ENCODE data around the gene ARL15. TPM values are rescaled to one million over a fixed set of nuclear protein-coding genes. Genes with fewer than 3 reads are reported as not detected.

Gene ARL15
- total RNA-seq, 1 donor from 2014 or later = 102 TPM

DNA sequence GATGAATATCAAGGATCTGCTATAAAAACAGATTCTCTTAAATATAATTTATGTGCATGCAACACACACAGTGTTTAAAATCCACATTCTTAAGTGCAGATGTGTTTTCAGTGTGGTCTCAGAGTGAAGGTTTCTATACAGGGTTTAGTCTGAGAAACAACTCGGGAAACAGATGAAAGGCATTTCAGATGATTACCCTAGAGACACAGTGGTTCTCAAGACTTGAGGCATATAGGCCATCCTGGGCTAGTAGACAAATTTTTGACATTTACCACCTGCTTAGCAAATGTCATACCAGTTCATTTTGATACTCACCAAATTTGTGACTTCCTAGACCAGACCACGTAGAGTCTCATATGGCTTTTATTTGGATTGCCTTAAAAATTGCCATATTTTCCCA, 216.5 kb downstream of the ARL15 start:
- peaks cover 8% of the 10 kb centered on the region for H3K4me1 Mint-ChIP-seq (ENCODE audit: unreplicated experiment)
- peaks cover 2% of the 10 kb centered on the region for H3K27me3 Mint-ChIP-seq (ENCODE audit: unreplicated experiment)
- TF ChIP-seq, protein P1, sequence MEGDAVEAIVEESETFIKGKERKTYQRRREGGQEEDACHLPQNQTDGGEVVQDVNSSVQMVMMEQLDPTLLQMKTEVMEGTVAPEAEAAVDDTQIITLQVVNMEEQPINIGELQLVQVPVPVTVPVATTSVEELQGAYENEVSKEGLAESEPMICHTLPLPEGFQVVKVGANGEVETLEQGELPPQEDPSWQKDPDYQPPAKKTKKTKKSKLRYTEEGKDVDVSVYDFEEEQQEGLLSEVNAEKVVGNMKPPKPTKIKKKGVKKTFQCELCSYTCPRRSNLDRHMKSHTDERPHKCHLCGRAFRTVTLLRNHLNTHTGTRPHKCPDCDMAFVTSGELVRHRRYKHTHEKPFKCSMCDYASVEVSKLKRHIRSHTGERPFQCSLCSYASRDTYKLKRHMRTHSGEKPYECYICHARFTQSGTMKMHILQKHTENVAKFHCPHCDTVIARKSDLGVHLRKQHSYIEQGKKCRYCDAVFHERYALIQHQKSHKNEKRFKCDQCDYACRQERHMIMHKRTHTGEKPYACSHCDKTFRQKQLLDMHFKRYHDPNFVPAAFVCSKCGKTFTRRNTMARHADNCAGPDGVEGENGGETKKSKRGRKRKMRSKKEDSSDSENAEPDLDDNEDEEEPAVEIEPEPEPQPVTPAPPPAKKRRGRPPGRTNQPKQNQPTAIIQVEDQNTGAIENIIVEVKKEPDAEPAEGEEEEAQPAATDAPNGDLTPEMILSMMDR (IDR thresholded peaks at IDR 0.05; ENCODE audit: unreplicated experiment) = no peak
- no peaks in the 10 kb centered on the region for H3K9me3 Mint-ChIP-seq (ENCODE audit: unreplicated experiment)
- H3K4me3 Mint-ChIP-seq (ENCODE audit: unreplicated experiment) = no peak overlapping the region
- peaks cover 3% of the 10 kb centered on the region for H3K36me3 Mint-ChIP-seq (ENCODE audit: low read depth, unreplicated experiment)
- H3K27ac Mint-ChIP-seq (ENCODE audit: unreplicated experiment) = no peak overlapping the region
- no peak for DNase-seq (ENCODE audit: low spot score)

DNA sequence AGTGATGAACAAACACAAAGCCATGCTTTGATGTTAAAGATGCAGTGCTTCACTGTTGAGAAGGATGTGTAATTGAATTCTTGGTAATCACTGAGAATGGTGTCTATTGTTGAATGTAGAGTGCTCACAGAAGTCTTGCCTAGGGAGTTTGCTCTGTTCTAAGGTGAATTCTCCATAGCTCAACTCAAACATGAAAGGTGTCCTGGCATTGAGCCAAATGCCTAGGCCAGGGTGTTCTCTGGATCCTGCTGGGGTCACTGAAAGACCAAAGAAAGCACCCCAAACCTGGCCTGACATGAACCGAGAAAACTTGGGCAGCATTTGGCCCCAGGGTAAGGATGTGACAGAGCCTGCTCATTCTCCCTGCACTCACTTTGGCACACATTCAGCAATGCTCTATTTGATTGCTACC, 217.3 kb downstream of the ARL15 start:
- H3K27me3 Mint-ChIP-seq (ENCODE audit: unreplicated experiment) = peaks cover 2% of the 10 kb centered on the region
- TF ChIP-seq, protein P1 (IDR thresholded peaks at IDR 0.05; ENCODE audit: unreplicated experiment) = no peak
- H3K36me3 Mint-ChIP-seq (ENCODE audit: low read depth, unreplicated experiment) = peaks cover 3% of the 10 kb centered on the region
- DNase-seq (ENCODE audit: low spot score) = no peak
- no peak overlapping the region for H3K27ac Mint-ChIP-seq (ENCODE audit: unreplicated experiment)
- H3K9me3 Mint-ChIP-seq (ENCODE audit: unreplicated experiment) = no peaks in the 10 kb centered on the region
- no peak overlapping the region for H3K4me3 Mint-ChIP-seq (ENCODE audit: unreplicated experiment)
- peaks cover 8% of the 10 kb centered on the region for H3K4me1 Mint-ChIP-seq (ENCODE audit: unreplicated experiment)

DNA sequence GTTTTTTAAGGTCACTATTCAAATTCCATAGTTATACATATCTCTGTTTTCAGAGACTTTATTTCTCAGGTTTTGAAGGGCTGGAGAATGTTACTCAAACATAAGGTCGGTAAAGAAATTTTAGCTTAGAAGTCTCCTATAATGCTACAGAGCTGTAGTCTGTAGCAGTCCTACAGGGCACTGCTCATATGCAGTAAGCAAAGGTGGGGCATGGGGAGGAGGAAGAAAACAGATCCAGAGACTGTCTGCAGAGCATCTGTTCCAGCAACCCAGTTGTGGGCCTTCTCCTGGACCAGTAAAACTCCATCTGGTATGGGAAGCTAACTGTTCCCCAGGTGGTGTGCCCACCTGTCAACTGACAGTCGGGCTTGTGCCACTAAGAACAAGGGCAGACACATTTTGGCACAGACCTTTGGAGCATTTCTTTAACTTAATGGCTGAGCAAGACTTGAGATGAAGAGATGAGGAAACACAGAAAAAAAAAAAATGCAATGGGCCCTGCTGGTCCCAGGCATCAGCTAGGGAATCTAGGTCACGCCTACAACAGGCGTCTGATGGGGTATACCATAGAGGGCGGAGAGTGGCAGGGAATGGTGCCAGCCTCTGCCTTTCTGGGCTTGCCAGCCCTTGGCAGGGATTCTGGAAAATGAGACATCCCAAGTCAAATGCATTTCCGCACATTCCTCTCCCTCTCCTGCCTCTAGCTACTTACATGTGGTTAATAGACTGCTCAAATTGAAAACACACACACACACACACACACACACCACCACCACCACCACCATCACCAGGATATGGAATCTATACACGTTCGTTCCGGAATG, 218.9 kb downstream of the ARL15 start:
- H3K27ac Mint-ChIP-seq (ENCODE audit: unreplicated experiment) = no peak overlapping the region
- DNase-seq (ENCODE audit: low spot score) = no peak
- TF ChIP-seq, protein P1 (IDR thresholded peaks at IDR 0.05; ENCODE audit: unreplicated experiment) = no peak
- H3K36me3 Mint-ChIP-seq (ENCODE audit: low read depth, unreplicated experiment) = peaks cover 3% of the 10 kb centered on the region
- no peaks in the 10 kb centered on the region for H3K9me3 Mint-ChIP-seq (ENCODE audit: unreplicated experiment)
- H3K27me3 Mint-ChIP-seq (ENCODE audit: unreplicated experiment) = peaks cover 2% of the 10 kb centered on the region
- H3K4me1 Mint-ChIP-seq (ENCODE audit: unreplicated experiment) = peaks cover 8% of the 10 kb centered on the region
- H3K4me3 Mint-ChIP-seq (ENCODE audit: unreplicated experiment) = no peak overlapping the region

DNA sequence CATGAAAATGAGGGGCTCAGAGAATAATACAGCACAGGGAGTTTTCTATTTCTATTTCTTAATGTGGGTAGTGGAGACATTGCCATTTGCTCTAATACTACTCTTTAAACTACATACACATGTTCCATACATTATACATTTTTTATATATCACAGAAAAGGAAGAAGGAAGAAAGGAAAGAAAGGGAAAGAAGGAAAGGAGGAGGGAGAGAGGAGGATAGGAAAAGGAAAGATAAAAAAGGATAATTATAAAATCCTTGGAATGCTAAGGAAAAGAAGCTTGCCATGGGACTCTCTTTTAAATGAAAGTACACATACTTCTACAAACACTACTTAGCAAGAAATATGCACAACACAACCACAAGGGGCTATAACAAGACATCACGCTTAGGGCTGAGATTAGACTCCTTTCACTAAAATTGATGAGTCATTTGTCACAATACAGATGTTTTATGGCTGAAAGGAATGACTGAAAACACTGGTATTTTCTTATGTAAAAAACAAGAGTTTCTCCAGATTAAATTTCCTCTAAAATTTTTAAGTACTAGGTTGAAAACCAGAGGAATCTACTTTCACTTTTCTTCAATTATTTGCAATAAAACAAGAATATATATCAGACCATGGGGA, 219.8 kb downstream of the ARL15 start:
- no peaks in the 10 kb centered on the region for H3K9me3 Mint-ChIP-seq (ENCODE audit: unreplicated experiment)
- no peak overlapping the region for H3K4me3 Mint-ChIP-seq (ENCODE audit: unreplicated experiment)
- TF ChIP-seq, protein P1 (IDR thresholded peaks at IDR 0.05; ENCODE audit: unreplicated experiment) = no peak
- peaks cover 3% of the 10 kb centered on the region for H3K36me3 Mint-ChIP-seq (ENCODE audit: low read depth, unreplicated experiment)
- peaks cover 2% of the 10 kb centered on the region for H3K27me3 Mint-ChIP-seq (ENCODE audit: unreplicated experiment)
- H3K27ac Mint-ChIP-seq (ENCODE audit: unreplicated experiment) = no peak overlapping the region
- no peak for DNase-seq (ENCODE audit: low spot score)
- H3K4me1 Mint-ChIP-seq (ENCODE audit: unreplicated experiment) = peaks cover 7% of the 10 kb centered on the region

DNA sequence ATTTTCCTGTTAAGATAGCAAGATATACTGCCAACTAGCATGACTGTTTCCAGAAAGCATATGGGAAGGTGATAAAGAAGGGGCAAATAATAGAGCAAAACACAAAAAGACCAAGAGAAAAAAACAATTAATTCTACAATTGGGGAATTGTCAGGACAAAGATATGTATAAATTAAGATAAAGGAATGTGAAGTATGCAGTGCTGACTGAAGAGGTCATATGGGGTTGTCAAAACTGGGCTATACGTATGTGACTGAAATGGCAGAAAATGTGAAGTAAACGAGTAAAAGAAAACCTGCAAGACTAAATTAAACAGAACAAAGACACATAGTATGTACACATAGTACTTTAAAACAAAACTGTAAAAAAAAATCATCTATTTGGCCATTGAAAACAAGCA, 222.3 kb downstream of the ARL15 start:
- peaks cover 3% of the 10 kb centered on the region for H3K36me3 Mint-ChIP-seq (ENCODE audit: low read depth, unreplicated experiment)
- H3K27me3 Mint-ChIP-seq (ENCODE audit: unreplicated experiment) = peaks cover 2% of the 10 kb centered on the region
- no peak overlapping the region for H3K4me3 Mint-ChIP-seq (ENCODE audit: unreplicated experiment)
- DNase-seq (ENCODE audit: low spot score) = no peak
- TF ChIP-seq, protein P1 (IDR thresholded peaks at IDR 0.05; ENCODE audit: unreplicated experiment) = no peak
- peaks cover 6% of the 10 kb centered on the region for H3K4me1 Mint-ChIP-seq (ENCODE audit: unreplicated experiment)
- no peaks in the 10 kb centered on the region for H3K9me3 Mint-ChIP-seq (ENCODE audit: unreplicated experiment)
- H3K27ac Mint-ChIP-seq (ENCODE audit: unreplicated experiment) = no peak overlapping the region

Measured in endothelial cell (in vitro differentiated cells).